Endothelial cell of umbilical vein (primary cell): Measurements from ENCODE around the gene TYW3. TPM values are rescaled to one million over a fixed set of nuclear protein-coding genes. Genes with fewer than 3 reads are reported as not detected.

Experiments
- BruUV-seq: library from RNA; stranded (reverse); fragments of 400-500 nt; replicated peaks from 2 replicates; lab custom pipeline; 2021; lab: Mats Ljungman, UMichigan
- CTCF ChIA-PET: fragments of 300-600, 350-600 bp; sonication (Branson Sonifier 250); formaldehyde crosslinking; loops from one replicate; lab custom pipeline; 2021; ENCODE audit warnings: antibody characterized with exemption, inconsistent platforms; lab: Charles Lee
- POLR2A ChIA-PET: fragments of 300-600, 350-600 bp; sonication (Branson Sonifier 250); formaldehyde crosslinking; loops from one replicate; lab custom pipeline; 2021; ENCODE audit warnings: antibody characterized with exemption, inconsistent platforms; lab: Charles Lee
- DNase-seq: peaks from one replicate; pipeline ENCODE4 v3.0.0-alpha.2; 2011; ENCODE audit warnings: low read depth, low spot score
- FAIRE-seq: peaks from 2 replicates; lab custom pipeline; 2011; peaks lifted over from hg19 to GRCh38; lab: Jason Lieb, UNC
- H2AFZ ChIP-seq: 2 replicates; pipeline ENCODE4 v1.6.0; 2012; ENCODE audit warnings: low read depth, low read length, control low read depth, inconsistent platforms
- H3K27ac ChIP-seq: 2 replicates; pipeline ENCODE4 v1.5.1; 2011; ENCODE audit warnings: low read depth, mild to moderate bottlenecking, control low read depth, low read length, moderate library complexity; ENCODE audit not compliant: insufficient read depth
- H3K27me3 ChIP-seq, 2 experiments: 2 replicates each; pipeline versions ENCODE4 v1.6.0 to v1.6.1; 2011; ENCODE audit warnings: low read length in 2 of 2, mixed read lengths in 1 of 2; ENCODE audit not compliant: control insufficient read depth in 2 of 2, insufficient read depth in 2 of 2
- H3K36me3 ChIP-seq, 2 experiments: 2 replicates in 1 of 2; 3 replicates in 1 of 2; pipeline ENCODE4 v1.5.1; 2011; ENCODE audit warnings: low read length in 2 of 2, mild to moderate bottlenecking in 1 of 2, moderate library complexity in 1 of 2; ENCODE audit not compliant: control insufficient read depth in 2 of 2, insufficient read depth in 2 of 2; ENCODE audit errors: extremely low read depth in 1 of 2
- H3K4me1 ChIP-seq: 3 replicates; pipeline ENCODE4 v1.5.1; 2011; ENCODE audit warnings: mild to moderate bottlenecking, low read length; ENCODE audit not compliant: control insufficient read depth, insufficient read depth; ENCODE audit errors: extremely low read depth
- H3K4me2 ChIP-seq: 2 replicates; pipeline ENCODE4 v1.6.1; 2011; ENCODE audit warnings: low read length, control low read depth, mixed read lengths; ENCODE audit not compliant: insufficient read depth
- H3K4me3 ChIP-seq, 3 experiments: fragments of 200-600 bp in 1 of 3; sonication (generic), shearing (Covaris generic) in 1 of 3; replicated peaks in 1 of 3; 2 replicates each; pipeline ENCODE4 v1.5.1; 2011 to 2016; ENCODE audit warnings: control low read depth in 3 of 3, low read length in 3 of 3, mild to moderate bottlenecking in 2 of 3, inconsistent platforms in 1 of 3, low read depth in 1 of 3, moderate library complexity in 1 of 3; ENCODE audit not compliant: insufficient read depth in 1 of 3
- H3K79me2 ChIP-seq: 2 replicates; pipeline ENCODE4 v1.6.0; 2012; ENCODE audit warnings: low read length, inconsistent platforms; ENCODE audit not compliant: control insufficient read depth, insufficient read depth
- H3K9ac ChIP-seq: replicated peaks from 2 replicates; pipeline ENCODE3; 2011; ENCODE audit warnings: low read length, control low read depth; ENCODE audit not compliant: insufficient read depth; ENCODE audit errors: extremely low read depth
- H3K9me1 ChIP-seq: replicated peaks from 3 replicates; pipeline ENCODE4 v1.6.0; 2011; ENCODE audit warnings: mild to moderate bottlenecking, low read length; ENCODE audit not compliant: control insufficient read depth, insufficient read depth; ENCODE audit errors: extremely low read depth
- H3K9me3 ChIP-seq: replicated peaks from 2 replicates; pipeline ENCODE4 v1.5.1; 2012; ENCODE audit warnings: low read length, inconsistent platforms; ENCODE audit not compliant: control insufficient read depth, insufficient read depth
- H4K20me1 ChIP-seq: replicated peaks from 2 replicates; pipeline ENCODE3; 2011; ENCODE audit warnings: mild to moderate bottlenecking, low read length; ENCODE audit not compliant: control insufficient read depth, insufficient read depth; ENCODE audit errors: extremely low read depth
- CTCF ChIP-seq, 2 donors: IDR thresholded peaks; 1 replicate in 1 of 2; 2 replicates in 1 of 2; pipeline ENCODE4 v1.5.1; 2011; ENCODE audit warnings: low read length in 2 of 2, mild to moderate bottlenecking in 2 of 2, moderate library complexity in 2 of 2, control low read depth in 1 of 2, inconsistent platforms in 1 of 2, low read depth in 1 of 2; ENCODE audit not compliant: insufficient read depth in 1 of 2; ENCODE audit errors: extremely low read depth in 1 of 2
- EZH2 ChIP-seq: IDR thresholded peaks from 2 replicates; pipeline ENCODE4 v1.6.1; 2012; ENCODE audit warnings: borderline replicate concordance, low read depth, mild to moderate bottlenecking, moderate library complexity, low read length, inconsistent platforms; ENCODE audit not compliant: severe bottlenecking
- GATA2 ChIP-seq: IDR thresholded peaks from 2 replicates; pipeline ENCODE4 v1.7.0; 2011; ENCODE audit warnings: low read depth, mild to moderate bottlenecking, moderate library complexity, mixed read lengths, low read length; ENCODE audit not compliant: insufficient read length, insufficient read depth
- MAX ChIP-seq: IDR thresholded peaks from 2 replicates; pipeline ENCODE4 v1.6.1; 2011; ENCODE audit not compliant: insufficient read depth, insufficient read length
- MYC ChIP-seq: IDR thresholded peaks from one replicate; pipeline ENCODE4 v1.6.1; 2011; ENCODE audit warnings: mild to moderate bottlenecking, low read depth, low read length
- POLR2A ChIP-seq: IDR thresholded peaks from 2 replicates; pipeline ENCODE4 v1.6.1; 2012; ENCODE audit warnings: low read depth, mild to moderate bottlenecking, control low read depth, low read length
- POLR2AphosphoS5 ChIP-seq: IDR thresholded peaks from 2 replicates; pipeline ENCODE4 v1.6.1; 2012; ENCODE audit warnings: low read depth, mild to moderate bottlenecking, control low read depth, low read length, moderate library complexity; ENCODE audit not compliant: insufficient read depth
- dilution Hi-C: fragments of 300-500 bp; cut with MboI; formaldehyde crosslinking; loops from one replicate; pipeline ENCODE4 v1.15.0; 2019; ENCODE audit warnings: low sequenced_read_pairs; ENCODE audit not compliant: extremely low pct_ligation_motif_present
- intact Hi-C: fragments of 100-400 bp; cut with micrococcal nuclease; formaldehyde crosslinking; loops from one replicate; pipeline ENCODE4 v1.10.0; 2022
- polyA plus RNA-seq, 4 experiments: library from polyadenylated mRNA; depleted of rRNA in 3 of 4; stranded (reverse) in 3 of 4; unstranded in 1 of 4; fragments of >200 nt; gene quantifications; 2 replicates each; pipeline versions ENCODE4 v1.2.1 to v1.2.3, GENCODE V29; 2011 to 2012; ENCODE audit warnings: missing spikeins in 1 of 4
- total RNA-seq: library from RNA; stranded (reverse); gene quantifications from 2 replicates; pipeline ENCODE4 v1.2.3, GENCODE V29; 2021

The TYW3 gene
- total and polyA plus RNA-seq, 2 donors (not counting 3 experiments of a cell fraction or from before 2014, with no cell fraction given) = 8.5 to 22.8 TPM

- FAIRE-seq (no peak), DNase-seq (no peak)
- no peak overlapping the region for H3K27ac ChIP-seq
- H3K79me2 ChIP-seq = no peaks in the 10 kb centered on the region
- no TSS peak for BruUV-seq
- H3K36me3 ChIP-seq = peaks cover 0 to 6% of the 10 kb centered on the region in 2 experiments
- dilution Hi-C loops = no loop called here
- no peaks in the 10 kb centered on the region for H3K9me1 ChIP-seq
- H3K9ac ChIP-seq = no peak overlapping the region
- H3K4me1 ChIP-seq = peaks cover 6% of the 10 kb centered on the region
- no peak overlapping the region for H3K4me2 ChIP-seq
- no peaks in the 10 kb centered on the region for H3K9me3 ChIP-seq
- no peaks in the 10 kb centered on the region for H4K20me1 ChIP-seq
- no peaks in the 10 kb centered on the region for H3K27me3 ChIP-seq
- CTCF ChIA-PET = interaction anchor here (0.8 to 2.7 kb wide), 2 partner anchors 20 to 24 kb away, joined by 3 to 12 read pairs; partner anchors contain the start of genes CRYZ and TYW3
- intact Hi-C loops = no loop called here
- H3K4me3 ChIP-seq = no peak overlapping the region
- no peak overlapping the region for H2AFZ ChIP-seq
- TF ChIP-seq GATA2 (no peak), POLR2AphosphoS5 (no peak), MAX (no peak), POLR2A (no peak), CTCF (IDR thresholded peaks at IDR 0.05; ENCODE audit: extremely low read depth in 1 of 2, insufficient read depth in 1 of 2, low read depth in 1 of 2, low read length in 2 of 2) (no peak), EZH2 (no peak), MYC (no peak)
- POLR2A ChIA-PET = no interaction called here
These were observed 20.1 kb upstream of the TYW3 start for GRCh38 chr1:74712881-74713280.
